A549 (cell line): ENCODE measurements around the gene NR3C2.

Experiments used
- CEBPB ChIP-seq, 2 experiments: fragments of >200 bp in 1 of 2; sonication (Bioruptor Twin) in 1 of 2; formaldehyde crosslinking in 1 of 2; IDR thresholded peaks; 2 replicates each; pipeline ENCODE4 v1.6.1; 2012 to 2016
- EHMT2 ChIP-seq: fragments of 200-600 bp; sonication (generic); IDR thresholded peaks from 2 replicates; pipeline ENCODE4 v1.6.1; 2016; ENCODE audit warnings: antibody characterized with exemption, low read depth, mild to moderate bottlenecking, moderate library complexity
- HDAC2 ChIP-seq: fragments of 200-600 bp; sonication (generic); IDR thresholded peaks from 2 replicates; pipeline ENCODE4 v1.6.1; 2016
- HOXA7 ChIP-seq: fragments of 250-450 bp; sonication (Bioruptor Pico); IDR thresholded peaks from 2 replicates; pipeline ENCODE4 v1.5.0; 2020; ENCODE audit warnings: mild to moderate bottlenecking, moderate library complexity
- NFE2L2 ChIP-seq: fragments of 150-350 bp; conservative IDR thresholded peaks from 2 replicates; pipeline ENCODE4 v1.6.1; 2014; ENCODE audit warnings: low read length
- POLR2A ChIP-seq: IDR thresholded peaks from 2 replicates; pipeline ENCODE4 v1.6.1; 2012; ENCODE audit warnings: mild to moderate bottlenecking, low read length
- RAD21 ChIP-seq, 2 experiments: fragments of >200 bp in 1 of 2; sonication (Bioruptor Twin) in 1 of 2; formaldehyde crosslinking in 1 of 2; IDR thresholded peaks in 1 of 2; conservative IDR thresholded peaks in 1 of 2; 2 replicates in 1 of 2; 3 replicates in 1 of 2; pipeline ENCODE4 v1.6.1; 2012 to 2018; ENCODE audit warnings: inconsistent platforms in 1 of 2
- SMC3 ChIP-seq: fragments of >200 bp; sonication (Bioruptor Twin); formaldehyde crosslinking; IDR thresholded peaks from 3 replicates; pipeline ENCODE4 v1.6.1; 2018; ENCODE audit warnings: inconsistent platforms
- TF ChIP-seq, protein P1 (sequence below): fragments of 250-450 bp; sonication (Bioruptor Pico); IDR thresholded peaks from 2 replicates; pipeline ENCODE4 v1.5.0; 2020; ENCODE audit warnings: low read depth, mild to moderate bottlenecking, moderate library complexity
- TF ChIP-seq, protein P2 (sequence below): fragments of 150-350 bp; IDR thresholded peaks from 2 replicates; pipeline ENCODE4 v1.6.1; 2014; ENCODE audit warnings: low read depth, mild to moderate bottlenecking, low read length
- TF ChIP-seq, protein P3 (sequence below): fragments of >200 bp; sonication (Bioruptor Twin); formaldehyde crosslinking; IDR thresholded peaks from 3 replicates; pipeline ENCODE4 v1.5.1; 2016
- TF ChIP-seq, protein P4 (sequence below): fragments of 250-450 bp; sonication (Bioruptor Pico); IDR thresholded peaks from 2 replicates; pipeline ENCODE4 v1.5.0; 2021; ENCODE audit warnings: mild to moderate bottlenecking, moderate library complexity, borderline replicate concordance
- TF ChIP-seq, protein P5 (sequence below): fragments of 450-650 bp; IDR thresholded peaks from 2 replicates; pipeline ENCODE4 v1.6.1; 2014; ENCODE audit warnings: antibody characterized with exemption
- TF ChIP-seq, protein P6 (sequence below): IDR thresholded peaks from 2 replicates; pipeline ENCODE4 v1.6.1; 2012

DNA sequence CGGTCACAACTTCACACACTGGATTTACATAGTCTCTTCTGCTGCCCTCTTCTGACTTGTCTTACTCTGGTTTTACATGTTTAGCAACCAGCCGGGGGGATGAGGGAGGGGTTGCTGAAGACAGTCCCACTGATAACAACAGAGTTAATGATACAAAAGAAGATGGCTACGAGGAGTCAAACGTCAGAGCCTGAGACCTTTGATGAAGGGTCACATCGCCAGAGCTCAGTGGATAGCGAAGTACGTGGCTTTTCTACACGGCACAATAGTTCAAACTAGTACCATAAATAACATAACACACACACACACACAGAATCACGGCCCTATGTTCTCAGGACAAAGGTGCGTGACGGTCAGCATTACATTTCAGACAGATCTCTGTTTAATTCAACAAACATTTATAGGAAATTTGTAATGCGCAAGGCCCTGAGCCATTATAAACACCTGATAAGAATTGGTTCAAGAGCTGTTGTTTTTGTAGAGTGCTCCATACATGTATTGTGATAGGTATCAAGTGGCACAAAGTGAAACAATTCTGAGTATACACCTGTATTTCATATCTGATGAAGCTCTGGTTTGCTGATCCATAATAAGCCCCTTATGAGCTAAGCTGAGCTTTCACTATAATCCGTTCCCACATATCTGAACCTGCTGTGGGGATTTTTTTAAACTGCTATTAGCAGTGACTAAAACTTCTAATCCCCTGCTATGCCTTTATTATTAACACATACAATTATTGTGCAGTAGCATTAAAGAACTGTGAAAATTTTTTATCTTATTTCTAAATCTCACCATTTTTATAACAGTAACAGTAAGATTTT, 100.0 kb downstream of the NR3C2 start:
- TF ChIP-seq, protein P1, sequence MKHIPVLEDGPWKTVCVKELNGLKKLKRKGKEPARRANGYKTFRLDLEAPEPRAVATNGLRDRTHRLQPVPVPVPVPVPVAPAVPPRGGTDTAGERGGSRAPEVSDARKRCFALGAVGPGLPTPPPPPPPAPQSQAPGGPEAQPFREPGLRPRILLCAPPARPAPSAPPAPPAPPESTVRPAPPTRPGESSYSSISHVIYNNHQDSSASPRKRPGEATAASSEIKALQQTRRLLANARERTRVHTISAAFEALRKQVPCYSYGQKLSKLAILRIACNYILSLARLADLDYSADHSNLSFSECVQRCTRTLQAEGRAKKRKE (CRISPR knock-in tag): no peak
- TF ChIP-seq SMC3 (no peak), RAD21 (conservative IDR thresholded peaks at IDR 0.05 in 1 of 2, IDR thresholded peaks at IDR 0.05 in 1 of 2) (no peak), CEBPB (IDR thresholded peaks at IDR 0.05) (no peak), POLR2A (no peak), NFE2L2 (no peak), HDAC2 (no peak), HOXA7 (no peak), EHMT2 (no peak)
- TF ChIP-seq, protein P2, sequence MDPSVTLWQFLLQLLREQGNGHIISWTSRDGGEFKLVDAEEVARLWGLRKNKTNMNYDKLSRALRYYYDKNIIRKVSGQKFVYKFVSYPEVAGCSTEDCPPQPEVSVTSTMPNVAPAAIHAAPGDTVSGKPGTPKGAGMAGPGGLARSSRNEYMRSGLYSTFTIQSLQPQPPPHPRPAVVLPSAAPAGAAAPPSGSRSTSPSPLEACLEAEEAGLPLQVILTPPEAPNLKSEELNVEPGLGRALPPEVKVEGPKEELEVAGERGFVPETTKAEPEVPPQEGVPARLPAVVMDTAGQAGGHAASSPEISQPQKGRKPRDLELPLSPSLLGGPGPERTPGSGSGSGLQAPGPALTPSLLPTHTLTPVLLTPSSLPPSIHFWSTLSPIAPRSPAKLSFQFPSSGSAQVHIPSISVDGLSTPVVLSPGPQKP: no peak
- TF ChIP-seq, protein P3, sequence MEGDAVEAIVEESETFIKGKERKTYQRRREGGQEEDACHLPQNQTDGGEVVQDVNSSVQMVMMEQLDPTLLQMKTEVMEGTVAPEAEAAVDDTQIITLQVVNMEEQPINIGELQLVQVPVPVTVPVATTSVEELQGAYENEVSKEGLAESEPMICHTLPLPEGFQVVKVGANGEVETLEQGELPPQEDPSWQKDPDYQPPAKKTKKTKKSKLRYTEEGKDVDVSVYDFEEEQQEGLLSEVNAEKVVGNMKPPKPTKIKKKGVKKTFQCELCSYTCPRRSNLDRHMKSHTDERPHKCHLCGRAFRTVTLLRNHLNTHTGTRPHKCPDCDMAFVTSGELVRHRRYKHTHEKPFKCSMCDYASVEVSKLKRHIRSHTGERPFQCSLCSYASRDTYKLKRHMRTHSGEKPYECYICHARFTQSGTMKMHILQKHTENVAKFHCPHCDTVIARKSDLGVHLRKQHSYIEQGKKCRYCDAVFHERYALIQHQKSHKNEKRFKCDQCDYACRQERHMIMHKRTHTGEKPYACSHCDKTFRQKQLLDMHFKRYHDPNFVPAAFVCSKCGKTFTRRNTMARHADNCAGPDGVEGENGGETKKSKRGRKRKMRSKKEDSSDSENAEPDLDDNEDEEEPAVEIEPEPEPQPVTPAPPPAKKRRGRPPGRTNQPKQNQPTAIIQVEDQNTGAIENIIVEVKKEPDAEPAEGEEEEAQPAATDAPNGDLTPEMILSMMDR: no peak
- TF ChIP-seq, protein P4, sequence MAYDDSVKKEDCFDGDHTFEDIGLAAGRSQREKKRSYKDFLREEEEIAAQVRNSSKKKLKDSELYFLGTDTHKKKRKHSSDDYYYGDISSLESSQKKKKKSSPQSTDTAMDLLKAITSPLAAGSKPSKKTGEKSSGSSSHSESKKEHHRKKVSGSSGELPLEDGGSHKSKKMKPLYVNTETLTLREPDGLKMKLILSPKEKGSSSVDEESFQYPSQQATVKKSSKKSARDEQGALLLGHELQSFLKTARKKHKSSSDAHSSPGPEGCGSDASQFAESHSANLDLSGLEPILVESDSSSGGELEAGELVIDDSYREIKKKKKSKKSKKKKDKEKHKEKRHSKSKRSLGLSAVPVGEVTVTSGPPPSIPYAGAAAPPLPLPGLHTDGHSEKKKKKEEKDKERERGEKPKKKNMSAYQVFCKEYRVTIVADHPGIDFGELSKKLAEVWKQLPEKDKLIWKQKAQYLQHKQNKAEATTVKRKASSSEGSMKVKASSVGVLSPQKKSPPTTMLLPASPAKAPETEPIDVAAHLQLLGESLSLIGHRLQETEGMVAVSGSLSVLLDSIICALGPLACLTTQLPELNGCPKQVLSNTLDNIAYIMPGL (CRISPR knock-in tag): no peak
- TF ChIP-seq, protein P5, sequence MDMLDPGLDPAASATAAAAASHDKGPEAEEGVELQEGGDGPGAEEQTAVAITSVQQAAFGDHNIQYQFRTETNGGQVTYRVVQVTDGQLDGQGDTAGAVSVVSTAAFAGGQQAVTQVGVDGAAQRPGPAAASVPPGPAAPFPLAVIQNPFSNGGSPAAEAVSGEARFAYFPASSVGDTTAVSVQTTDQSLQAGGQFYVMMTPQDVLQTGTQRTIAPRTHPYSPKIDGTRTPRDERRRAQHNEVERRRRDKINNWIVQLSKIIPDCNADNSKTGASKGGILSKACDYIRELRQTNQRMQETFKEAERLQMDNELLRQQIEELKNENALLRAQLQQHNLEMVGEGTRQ: no peak
- TF ChIP-seq, protein P6, sequence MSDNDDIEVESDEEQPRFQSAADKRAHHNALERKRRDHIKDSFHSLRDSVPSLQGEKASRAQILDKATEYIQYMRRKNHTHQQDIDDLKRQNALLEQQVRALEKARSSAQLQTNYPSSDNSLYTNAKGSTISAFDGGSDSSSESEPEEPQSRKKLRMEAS: no peak
